ENCODE measurements around the gene PFAS.

Gene PFAS

GRCh38 chr17:8311131-8311790 is 62.2 kb downstream of the PFAS start:
- H3K4me3 ChIP-seq (ENCODE audit: low read length): no peak overlapping the region
- TF ChIP-seq, protein P1, sequence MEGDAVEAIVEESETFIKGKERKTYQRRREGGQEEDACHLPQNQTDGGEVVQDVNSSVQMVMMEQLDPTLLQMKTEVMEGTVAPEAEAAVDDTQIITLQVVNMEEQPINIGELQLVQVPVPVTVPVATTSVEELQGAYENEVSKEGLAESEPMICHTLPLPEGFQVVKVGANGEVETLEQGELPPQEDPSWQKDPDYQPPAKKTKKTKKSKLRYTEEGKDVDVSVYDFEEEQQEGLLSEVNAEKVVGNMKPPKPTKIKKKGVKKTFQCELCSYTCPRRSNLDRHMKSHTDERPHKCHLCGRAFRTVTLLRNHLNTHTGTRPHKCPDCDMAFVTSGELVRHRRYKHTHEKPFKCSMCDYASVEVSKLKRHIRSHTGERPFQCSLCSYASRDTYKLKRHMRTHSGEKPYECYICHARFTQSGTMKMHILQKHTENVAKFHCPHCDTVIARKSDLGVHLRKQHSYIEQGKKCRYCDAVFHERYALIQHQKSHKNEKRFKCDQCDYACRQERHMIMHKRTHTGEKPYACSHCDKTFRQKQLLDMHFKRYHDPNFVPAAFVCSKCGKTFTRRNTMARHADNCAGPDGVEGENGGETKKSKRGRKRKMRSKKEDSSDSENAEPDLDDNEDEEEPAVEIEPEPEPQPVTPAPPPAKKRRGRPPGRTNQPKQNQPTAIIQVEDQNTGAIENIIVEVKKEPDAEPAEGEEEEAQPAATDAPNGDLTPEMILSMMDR (conservative IDR thresholded peaks at IDR 0.05; ENCODE audit: low read length): no peak

DNA sequence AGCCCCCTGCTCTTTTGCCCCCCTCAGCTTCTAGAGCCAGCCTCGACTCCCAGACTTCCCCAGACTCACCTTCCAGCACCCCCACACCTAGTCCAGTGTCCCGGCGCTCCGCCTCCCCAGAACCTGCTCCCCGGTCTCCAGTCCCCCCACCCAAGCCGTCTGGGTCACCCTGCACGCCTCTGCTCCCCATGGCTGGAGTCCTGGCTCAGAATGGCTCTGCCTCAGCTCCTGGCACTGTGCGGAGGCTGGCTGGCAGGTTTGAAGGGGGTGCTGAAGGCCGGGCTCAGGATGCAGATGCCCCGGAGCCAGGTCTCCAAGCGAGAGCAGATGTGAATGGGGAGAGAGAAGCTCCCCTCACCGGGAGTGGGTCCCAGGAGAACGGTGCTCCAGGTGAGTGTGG is 63.2 kb downstream of the PFAS start:
- no peak overlapping the region for H3K4me3 ChIP-seq (ENCODE audit: low read length)
- TF ChIP-seq, protein P1 (conservative IDR thresholded peaks at IDR 0.05; ENCODE audit: low read length): no peak
- no peak for DNase-seq (ENCODE audit: low read depth)

More at GRCh38 chr17:8311131-8311790, 62.2 kb downstream of the PFAS start:
- no peak for DNase-seq (ENCODE audit: low read depth)

DNA sequence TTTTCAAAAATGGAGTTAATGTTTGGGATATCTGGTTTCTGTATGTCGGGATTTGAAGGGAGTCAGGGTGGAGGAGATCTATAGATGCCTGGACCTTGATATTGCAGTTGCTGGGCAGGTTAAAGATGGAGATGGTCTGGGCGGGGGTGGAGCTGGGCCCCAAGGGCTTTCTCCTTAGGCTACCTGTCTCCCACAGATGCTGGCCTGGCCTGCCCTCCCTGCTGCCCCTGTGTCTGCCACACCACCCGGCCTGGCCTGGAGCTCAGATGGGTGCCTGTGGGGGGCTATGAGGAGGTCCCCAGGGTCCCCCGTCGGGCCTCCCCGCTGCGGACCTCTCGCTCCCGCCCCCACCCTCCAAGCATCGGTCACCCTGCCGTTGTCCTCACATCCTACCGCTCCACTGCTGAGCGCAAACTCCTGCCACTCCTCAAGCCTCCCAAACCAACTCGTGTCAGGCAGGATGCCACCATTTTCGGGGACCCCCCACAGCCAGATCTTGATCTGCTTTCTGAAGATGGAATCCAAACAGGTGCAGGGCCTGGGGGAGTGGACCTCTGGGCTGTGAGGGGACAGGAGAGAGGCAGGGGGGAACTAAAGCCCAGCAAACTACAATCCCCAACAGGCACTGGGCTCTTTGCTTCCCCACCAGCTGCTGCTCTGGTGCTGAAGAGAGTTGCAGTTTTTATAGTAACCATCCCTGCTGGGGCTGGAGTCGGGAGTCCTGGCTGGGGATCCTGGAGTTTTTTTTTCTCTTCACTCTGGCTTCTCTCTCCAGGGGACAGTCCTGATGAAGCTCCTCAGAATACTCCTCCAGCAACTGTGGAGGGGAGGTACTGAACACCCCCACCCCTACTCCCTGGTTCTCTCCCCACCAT is 63.9 kb downstream of the PFAS start:
- no peak overlapping the region for H3K4me3 ChIP-seq (ENCODE audit: low read length)
- DNase-seq (ENCODE audit: low read depth): no peak
- TF ChIP-seq, protein P1 (conservative IDR thresholded peaks at IDR 0.05; ENCODE audit: low read length): no peak

- no peak overlapping the region for H3K4me3 ChIP-seq (ENCODE audit: low read length)
These were observed 66.0 kb downstream of the PFAS start for GRCh38 chr17:8314797-8315763.

GRCh38 chr17:8315764-8316217 is 66.7 kb downstream of the PFAS start:
- DNase-seq (ENCODE audit: low read depth): no peak
- TF ChIP-seq, protein P1 (conservative IDR thresholded peaks at IDR 0.05; ENCODE audit: low read length): no peak
- no peak overlapping the region for H3K4me3 ChIP-seq (ENCODE audit: low read length)

More at GRCh38 chr17:8314797-8315763, 66.0 kb downstream of the PFAS start:
- no peak for DNase-seq (ENCODE audit: low read depth)
- TF ChIP-seq, protein P1 (conservative IDR thresholded peaks at IDR 0.05; ENCODE audit: low read length): no peak

DNA sequence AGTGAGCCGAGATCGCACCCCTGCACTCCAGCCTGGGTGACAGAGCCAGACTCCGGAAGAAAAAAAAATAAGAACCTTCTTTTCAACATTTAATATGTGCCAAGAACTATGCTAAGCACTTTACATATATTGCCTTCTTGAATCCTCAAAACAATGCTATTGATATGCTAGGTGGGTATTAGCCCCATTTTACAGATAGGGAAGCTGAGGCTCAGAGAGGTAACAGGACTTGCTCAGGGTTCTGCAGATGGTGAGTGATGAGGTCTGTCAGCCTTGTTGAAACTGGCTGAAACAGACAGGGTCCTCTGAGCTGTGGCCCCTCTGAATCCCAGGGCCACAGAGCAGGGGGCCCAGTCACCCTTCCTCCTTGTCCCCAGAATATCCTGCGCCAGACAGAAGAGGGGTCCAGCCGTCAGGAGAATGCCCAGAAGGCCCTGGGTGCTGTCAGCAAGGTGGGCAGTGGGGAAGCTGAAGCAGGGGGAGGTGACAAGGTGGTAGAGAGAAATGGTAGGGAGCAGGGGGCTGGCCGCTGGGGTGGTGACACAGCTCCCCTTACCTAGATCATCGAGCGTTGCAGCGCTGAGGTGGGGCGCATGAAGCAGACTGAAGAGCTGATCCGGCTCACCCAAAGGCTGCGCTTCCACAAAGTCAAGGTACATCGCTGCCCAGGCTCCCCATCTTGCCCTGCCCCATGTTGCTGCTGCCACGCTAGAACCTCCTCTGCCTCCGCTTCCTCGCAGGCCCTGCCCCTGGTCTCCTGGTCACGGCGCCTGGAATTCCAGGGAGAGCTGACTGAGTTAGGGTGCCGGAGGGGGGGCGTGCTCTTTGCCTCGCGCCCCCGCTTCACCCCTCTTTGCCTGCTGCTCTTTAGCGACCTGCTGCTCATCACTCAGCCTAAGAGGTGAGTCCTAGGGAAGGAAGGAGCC is 69.2 kb downstream of the PFAS start:
- DNase-seq (ENCODE audit: low read depth): no peak
- TF ChIP-seq, protein P1 (conservative IDR thresholded peaks at IDR 0.05; ENCODE audit: low read length): no peak

More for the DNA sequence above, 69.2 kb downstream of the PFAS start:
- no peak overlapping the region for H3K4me3 ChIP-seq (ENCODE audit: low read length)
